ENCODE measurements around the gene CMSS1. TPM values are rescaled to one million over a fixed set of nuclear protein-coding genes. Genes with fewer than 3 reads are reported as not detected.
"Not testable (repeated sequence)": the region's sequence is repeated elsewhere in the genome, so short reads cannot be mapped to it uniquely, and the experiment has no call there.

Gene CMSS1
- total and polyA plus RNA-seq, 4 donors, result 3.8 to 19.5 (median 7.5) TPM

GRCh38 chr3:100090669-100091005 lies 273.0 kb downstream of the CMSS1 start:
- Histone ChIP-seq H3K9me3 (ENCODE audit: control insufficient read depth in 4 of 4, low read length in 3 of 4) (no peaks in the 10 kb centered on the region), H3K4me1 (ENCODE audit: control insufficient read depth in 4 of 4, insufficient read depth in 4 of 4, low read length in 3 of 4) (no peaks in the 10 kb centered on the region), H3K4me3 (ENCODE audit: low read depth in 1 of 3, low read length in 3 of 3) (no peak overlapping the region), H3K9ac (ENCODE audit: low read depth in 1 of 2, low read length in 2 of 2) (no peak overlapping the region), H3K36me3 (ENCODE audit: control insufficient read depth in 4 of 4, insufficient read depth in 3 of 4, low read depth in 1 of 4, low read length in 3 of 4) (no peaks in the 10 kb centered on the region), H3K27me3 (ENCODE audit: control insufficient read depth in 4 of 4, insufficient read depth in 4 of 4, low read length in 3 of 4) (no peaks in the 10 kb centered on the region), H3K27ac (ENCODE audit: low read depth in 1 of 2, low read length in 2 of 2) (no peak overlapping the region)
- TF ChIP-seq NR2F2 (IDR thresholded peaks at IDR 0.05) (no peak), HNF4G (IDR thresholded peaks at IDR 0.05) (no peak), EGR1 (IDR thresholded peaks at IDR 0.05; ENCODE audit: low read depth in 2 of 2) (no peak), TAF1 (conservative IDR thresholded peaks at IDR 0.05) (no peak), MAX (IDR thresholded peaks at IDR 0.05) (no peak), GABPA (IDR thresholded peaks at IDR 0.05 in 1 of 2, conservative IDR thresholded peaks at IDR 0.05 in 1 of 2) (no peak), JUND (IDR thresholded peaks at IDR 0.05) (no peak), CTCF (IDR thresholded peaks at IDR 0.05; ENCODE audit: low read depth, low read length, missing input control) (no peak), RAD21 (IDR thresholded peaks at IDR 0.05) (no peak), SP1 (IDR thresholded peaks at IDR 0.05) (no peak), ZBTB33 (IDR thresholded peaks at IDR 0.05) (no peak), RXRA (IDR thresholded peaks at IDR 0.05) (no peak), ATF3 (IDR thresholded peaks at IDR 0.05) (no peak)
- no peak for DNase-seq (ENCODE audit: low spot score)

- no peak for DNase-seq (ENCODE audit: low spot score)
- 93% methylated on average over 1 of the region's 1 CpG for WGBS
- no peak overlapping the region for H3K27ac ChIP-seq (ENCODE audit: low read depth in 1 of 2, low read length in 2 of 2)
- no peak overlapping the region for H3K9ac ChIP-seq (ENCODE audit: low read depth in 1 of 2, low read length in 2 of 2)
- TF ChIP-seq FOXA2 (IDR thresholded peaks at IDR 0.05) (no peak), EGR1 (IDR thresholded peaks at IDR 0.05; ENCODE audit: low read depth in 2 of 2) (no peak), MAX (IDR thresholded peaks at IDR 0.05) (no peak), HNF4A (conservative IDR thresholded peaks at IDR 0.05) (no peak), CTCF (IDR thresholded peaks at IDR 0.05; ENCODE audit: low read depth, low read length, missing input control) (no peak), GABPA (IDR thresholded peaks at IDR 0.05 in 1 of 2, conservative IDR thresholded peaks at IDR 0.05 in 1 of 2) (no peak), RAD21 (IDR thresholded peaks at IDR 0.05) (no peak), HNF4G (IDR thresholded peaks at IDR 0.05) (no peak)
- no peaks in the 10 kb centered on the region for H3K9me3 ChIP-seq (ENCODE audit: control insufficient read depth in 4 of 4, low read length in 3 of 4)
- no peaks in the 10 kb centered on the region for H3K27me3 ChIP-seq (ENCODE audit: control insufficient read depth in 4 of 4, insufficient read depth in 4 of 4, low read length in 3 of 4)
- peaks cover 0 to 14% (median 9%) of the 10 kb centered on the region in 4 donors for H3K4me1 ChIP-seq (ENCODE audit: control insufficient read depth in 4 of 4, insufficient read depth in 4 of 4, low read length in 3 of 4)
- no peaks in the 10 kb centered on the region for H3K36me3 ChIP-seq (ENCODE audit: control insufficient read depth in 4 of 4, insufficient read depth in 3 of 4, low read depth in 1 of 4, low read length in 3 of 4)
- no peak overlapping the region for H3K4me3 ChIP-seq (ENCODE audit: low read depth in 1 of 3, low read length in 3 of 3)
Measured at GRCh38 chr3:100093831-100094230, 276.2 kb downstream of the CMSS1 start.

GRCh38 chr3:100096286-100096685 lies 278.6 kb downstream of the CMSS1 start:
- not testable (repeated sequence) for H3K9me3 ChIP-seq (ENCODE audit: control insufficient read depth in 4 of 4, low read length in 3 of 4); H3K4me3 ChIP-seq (ENCODE audit: low read depth in 1 of 3, low read length in 3 of 3); H3K27me3 ChIP-seq (ENCODE audit: control insufficient read depth in 4 of 4, insufficient read depth in 4 of 4, low read length in 3 of 4); H3K27ac ChIP-seq (ENCODE audit: low read depth in 1 of 2, low read length in 2 of 2); H3K9ac ChIP-seq (ENCODE audit: low read depth in 1 of 2, low read length in 2 of 2); DNase-seq (ENCODE audit: low spot score); H3K36me3 ChIP-seq (ENCODE audit: control insufficient read depth in 4 of 4, insufficient read depth in 3 of 4, low read depth in 1 of 4, low read length in 3 of 4)
- peaks cover 0 to 14% (median 9%) of the 10 kb centered on the region in 4 donors for H3K4me1 ChIP-seq (ENCODE audit: control insufficient read depth in 4 of 4, insufficient read depth in 4 of 4, low read length in 3 of 4)
- WGBS, result 82% methylated on average over 1 of the region's 1 CpG
